Stimulated activated CD8-positive, alpha-beta memory T cell treated with anti-CD3 and anti-CD28 coated beads, Interleukin-7, amount 100 ng/mL, for 1 hour (primary cell): Measurements from ENCODE around the gene ALDH5A1.
"Not testable (repeated sequence)": the region's sequence is repeated elsewhere in the genome, so short reads cannot be mapped to it uniquely, and the experiment has no call there.

Experiments
- DNase-seq, 2 donors: peaks; one replicate each; pipeline ENCODE4 v3.0.0-alpha.2; 2020; ENCODE audit warnings: low read depth in 2 of 2

The ALDH5A1 gene

DNA sequence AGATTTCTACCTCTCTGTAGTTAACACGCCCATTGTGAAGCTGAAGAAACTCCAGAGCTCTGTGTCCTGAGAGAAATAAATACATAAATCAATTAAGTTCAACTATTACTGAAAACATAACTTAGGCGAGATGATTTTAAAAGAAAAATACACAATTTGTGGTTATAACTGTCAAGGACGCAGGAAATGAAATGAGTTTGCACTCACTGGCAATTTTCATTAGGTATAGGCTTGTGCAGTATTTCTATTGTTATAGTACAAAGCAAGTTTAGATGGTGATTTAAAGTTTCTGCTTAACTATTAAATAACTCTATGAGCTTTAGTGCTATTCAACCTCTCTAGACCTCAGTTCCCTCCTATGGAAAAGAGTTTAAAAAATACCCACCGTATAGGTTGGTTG, 8.7 kb upstream of the ALDH5A1 start:
- DNase-seq = no peak

DNA sequence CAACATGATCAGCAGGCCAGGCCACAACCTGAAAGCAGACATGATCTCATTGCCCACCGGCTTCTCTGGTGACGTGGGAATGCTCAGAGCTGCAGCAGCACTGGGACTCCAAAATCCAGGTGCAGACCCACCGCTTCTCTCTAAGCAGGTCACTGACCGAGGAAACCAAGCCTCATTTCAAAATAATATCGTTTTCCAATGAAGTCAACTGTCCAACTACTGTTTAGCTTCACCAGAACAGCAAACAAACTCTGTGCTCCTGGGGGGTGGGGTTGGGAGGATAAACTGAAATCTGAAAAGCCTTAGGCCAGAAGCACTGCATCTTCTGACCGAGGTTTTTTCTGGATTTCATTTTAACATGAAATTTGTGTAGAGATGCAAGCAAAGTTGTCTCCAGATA, 5.3 kb upstream of the ALDH5A1 start, which contains the start of gene GPLD1:
Gene GPLD1, minus strand, starts transcription at position 109 of the 400 bp plus-strand sequence. Its CDS starts 67 bp downstream, at position 42.
- no peak for DNase-seq

DNA sequence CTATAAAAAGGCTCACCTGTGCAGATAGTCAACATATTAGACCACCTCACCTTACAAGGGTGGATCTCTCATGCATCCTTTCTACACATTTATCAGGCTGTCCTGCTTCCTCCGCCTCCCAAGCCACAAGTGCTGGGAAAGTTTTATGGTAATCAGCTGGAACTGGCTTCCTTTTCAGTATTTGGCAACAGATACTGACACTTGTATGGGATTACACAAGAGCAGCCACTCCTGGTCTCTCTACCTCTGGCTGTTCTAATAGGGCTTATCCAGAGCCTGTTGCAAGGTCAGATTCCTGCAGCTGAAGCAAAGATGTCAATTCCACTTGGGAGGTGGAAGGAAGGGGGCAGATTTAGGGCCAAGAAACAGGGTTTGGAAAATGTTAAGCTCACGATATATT, 4.9 kb upstream of the ALDH5A1 start:
- no peak for DNase-seq

DNA sequence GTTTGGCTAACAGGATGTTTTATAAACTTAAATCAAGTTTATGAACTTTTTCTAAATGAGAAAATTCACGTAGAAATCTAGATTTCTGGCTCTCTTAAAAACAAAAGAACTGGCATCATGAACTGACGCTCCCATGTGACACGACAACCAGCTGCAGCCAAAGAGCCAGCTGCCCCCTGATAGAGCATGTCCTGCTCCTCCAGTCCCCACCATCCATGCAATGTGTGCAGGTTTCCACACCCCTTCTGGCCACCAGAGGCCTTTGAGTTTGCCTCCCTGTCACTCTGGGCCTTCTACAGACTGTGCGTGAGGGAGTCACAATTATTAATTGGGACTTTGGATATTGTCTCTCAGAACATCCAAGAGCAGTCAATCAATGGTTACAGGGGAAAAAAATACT, 3.8 kb upstream of the ALDH5A1 start:
- no peak for DNase-seq

DNA sequence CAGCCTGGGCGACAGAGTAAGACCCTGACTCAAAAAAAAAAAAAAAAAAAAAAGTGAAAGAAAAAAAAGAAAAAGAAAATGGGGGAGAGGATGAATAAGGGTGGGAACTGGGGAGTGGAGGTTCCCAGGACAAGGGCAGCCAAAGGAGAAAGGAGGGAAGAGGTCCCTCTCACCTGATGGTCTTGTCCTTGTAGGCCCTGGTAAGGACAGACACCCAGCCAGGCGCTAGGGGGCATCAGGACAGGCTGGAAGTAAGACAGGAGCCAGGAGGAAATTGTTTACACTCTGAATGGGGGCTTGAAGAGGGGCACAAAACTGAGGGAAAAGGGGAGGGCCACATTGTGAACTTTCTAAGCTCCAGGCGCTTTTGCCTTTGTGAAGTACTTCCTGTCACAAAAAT, 2.3 kb upstream of the ALDH5A1 start:
- no peak for DNase-seq

DNA sequence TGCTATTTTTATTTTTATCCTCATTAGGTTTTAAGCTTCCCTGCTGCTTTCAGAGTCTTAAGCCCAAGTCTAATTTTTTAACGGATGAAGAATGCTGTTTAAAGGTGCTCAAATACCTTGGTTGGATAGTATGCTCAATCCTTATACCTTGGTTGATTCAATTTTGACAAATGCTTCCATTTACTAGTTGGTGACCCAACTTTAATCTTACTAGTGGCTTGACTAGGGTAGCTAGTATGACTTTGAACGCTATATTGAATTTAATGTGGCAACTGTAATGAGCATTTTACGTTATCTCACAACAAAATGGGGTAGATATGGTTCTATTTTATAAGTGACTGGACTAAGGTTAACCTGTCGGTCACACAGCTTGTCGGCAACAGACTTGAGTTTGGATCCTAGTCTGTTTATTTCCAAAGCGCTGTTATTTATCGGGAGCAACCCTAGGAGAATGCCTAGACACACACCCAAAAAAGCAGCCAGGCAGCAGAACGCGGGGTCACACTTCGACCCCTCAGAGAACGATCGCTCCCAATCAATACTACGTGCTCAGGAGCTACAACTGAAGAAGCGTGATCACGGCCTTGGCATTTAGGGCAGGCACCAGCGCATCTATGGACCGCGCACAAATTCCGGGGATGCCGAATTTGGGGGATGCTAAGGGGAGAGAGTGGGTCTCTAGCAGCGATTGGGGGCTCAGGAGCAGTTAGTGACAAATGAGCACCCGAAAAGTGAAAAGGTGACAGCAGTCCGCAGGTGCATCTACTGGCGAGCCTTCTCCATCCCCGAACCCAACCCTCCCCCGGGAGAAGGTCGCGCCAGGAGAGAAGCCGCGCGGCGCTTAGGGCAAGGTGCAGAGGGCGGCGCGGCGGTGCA, 586 bp upstream of the ALDH5A1 start:
- DNase-seq = no peak

DNA sequence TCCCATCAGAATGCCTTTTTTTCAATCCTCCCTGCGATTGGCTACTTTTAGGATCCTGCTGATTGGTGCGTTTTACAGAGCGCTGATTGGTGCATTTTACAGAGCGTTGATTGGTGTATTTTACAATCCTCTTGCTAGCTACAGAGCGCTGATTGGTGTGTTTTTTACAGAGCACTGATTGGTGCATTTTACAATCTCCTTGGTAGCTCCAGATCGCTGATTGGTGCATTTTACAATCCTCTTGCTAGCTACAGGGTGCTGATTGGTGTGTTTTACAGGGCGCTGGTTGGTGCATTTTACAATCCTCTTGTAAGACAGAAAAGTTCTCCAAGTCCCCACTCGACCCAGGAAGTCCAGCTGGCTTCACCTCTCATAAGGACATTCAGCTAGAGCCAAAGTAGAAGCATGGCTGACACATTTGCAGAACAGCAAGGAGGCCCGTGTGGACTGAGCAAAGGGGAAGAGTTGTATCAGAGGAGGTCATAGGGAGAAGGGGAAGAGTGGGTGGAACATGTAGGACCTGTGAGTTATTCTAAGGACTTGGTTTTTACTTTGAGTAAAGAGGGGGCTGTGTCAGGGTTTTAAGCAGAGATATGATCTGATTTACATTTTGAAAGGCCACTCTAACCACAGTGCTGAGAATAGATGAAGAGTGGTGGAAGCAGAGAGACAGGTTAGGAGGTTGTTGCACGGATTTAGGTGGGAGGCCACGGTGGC, 2.6 kb downstream of the ALDH5A1 start:
- no peak for DNase-seq

DNA sequence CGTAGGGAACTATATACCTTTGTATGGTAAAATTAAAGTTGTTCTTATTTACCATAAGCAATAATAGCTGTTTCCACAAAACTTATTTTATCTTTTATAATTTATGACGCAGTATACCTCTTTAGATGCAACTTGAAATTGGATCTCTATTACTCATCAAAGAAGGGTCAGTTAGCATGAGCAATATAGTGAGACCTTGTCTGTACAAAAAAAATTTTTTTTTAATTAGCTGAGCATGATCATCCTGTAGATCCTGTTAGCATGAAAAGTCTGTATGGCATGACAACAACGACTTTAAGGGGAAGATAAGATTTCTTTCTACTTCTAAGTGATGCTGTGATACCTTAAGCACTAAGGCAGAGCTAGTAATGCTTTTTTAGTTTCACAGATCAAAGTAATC, 5.9 kb downstream of the ALDH5A1 start:
- DNase-seq = no peak

DNA sequence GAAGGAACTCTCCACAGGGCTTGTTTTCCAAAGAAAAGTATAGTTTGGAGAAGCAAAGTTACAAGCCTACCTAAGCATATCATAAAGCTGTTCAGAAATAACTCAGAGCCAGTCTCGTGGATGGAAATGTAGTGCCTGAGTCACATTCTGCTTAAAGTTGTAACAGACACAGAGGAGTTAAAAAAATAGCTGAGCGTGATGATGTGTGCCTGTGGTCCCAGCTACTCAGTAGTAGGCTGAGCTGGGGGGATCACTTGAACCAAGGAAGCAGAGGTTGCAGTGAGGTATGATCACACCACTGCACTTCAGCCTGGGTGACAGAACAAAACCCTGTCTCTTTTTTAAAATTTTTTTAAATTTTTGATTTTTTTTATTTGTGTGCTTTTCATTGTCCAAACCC, 6.6 kb downstream of the ALDH5A1 start:
- DNase-seq = no peak

DNA sequence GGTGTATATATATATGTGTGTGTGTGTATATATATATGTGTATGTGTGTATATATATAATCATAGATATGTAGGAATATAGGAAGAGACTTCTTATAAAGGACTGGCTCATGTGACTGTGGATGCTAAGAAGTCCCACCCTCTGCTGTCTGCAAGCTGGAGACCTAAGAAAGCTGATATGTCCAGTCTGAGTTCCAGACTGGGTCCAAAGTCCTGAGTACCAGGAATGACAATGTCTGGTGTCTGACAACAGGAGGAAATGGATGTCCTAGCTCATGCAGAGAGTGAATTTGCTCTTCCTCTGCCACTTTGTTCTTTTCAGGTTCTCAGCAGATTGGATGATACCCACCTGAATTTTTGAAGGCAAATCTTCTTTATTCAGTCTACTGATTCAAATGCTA, 7.1 kb downstream of the ALDH5A1 start:
- no peak for DNase-seq

DNA sequence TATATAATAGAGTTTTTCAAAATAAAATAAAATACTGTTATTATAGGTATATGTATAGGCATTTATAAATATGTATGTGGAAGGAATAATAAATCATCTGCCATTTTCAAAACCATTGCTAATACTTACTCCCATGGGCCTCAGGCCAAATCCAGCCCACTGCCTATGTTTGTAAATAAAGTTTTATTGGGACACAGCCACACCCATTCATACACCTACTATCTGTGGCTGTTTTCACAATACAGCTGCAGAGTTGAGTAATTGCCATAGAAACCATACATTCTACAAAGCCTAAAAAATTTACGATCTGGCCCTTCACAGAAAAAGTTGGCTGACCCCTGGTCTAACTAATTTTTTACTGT, 9.5 kb downstream of the ALDH5A1 start:
- DNase-seq = no peak

DNA sequence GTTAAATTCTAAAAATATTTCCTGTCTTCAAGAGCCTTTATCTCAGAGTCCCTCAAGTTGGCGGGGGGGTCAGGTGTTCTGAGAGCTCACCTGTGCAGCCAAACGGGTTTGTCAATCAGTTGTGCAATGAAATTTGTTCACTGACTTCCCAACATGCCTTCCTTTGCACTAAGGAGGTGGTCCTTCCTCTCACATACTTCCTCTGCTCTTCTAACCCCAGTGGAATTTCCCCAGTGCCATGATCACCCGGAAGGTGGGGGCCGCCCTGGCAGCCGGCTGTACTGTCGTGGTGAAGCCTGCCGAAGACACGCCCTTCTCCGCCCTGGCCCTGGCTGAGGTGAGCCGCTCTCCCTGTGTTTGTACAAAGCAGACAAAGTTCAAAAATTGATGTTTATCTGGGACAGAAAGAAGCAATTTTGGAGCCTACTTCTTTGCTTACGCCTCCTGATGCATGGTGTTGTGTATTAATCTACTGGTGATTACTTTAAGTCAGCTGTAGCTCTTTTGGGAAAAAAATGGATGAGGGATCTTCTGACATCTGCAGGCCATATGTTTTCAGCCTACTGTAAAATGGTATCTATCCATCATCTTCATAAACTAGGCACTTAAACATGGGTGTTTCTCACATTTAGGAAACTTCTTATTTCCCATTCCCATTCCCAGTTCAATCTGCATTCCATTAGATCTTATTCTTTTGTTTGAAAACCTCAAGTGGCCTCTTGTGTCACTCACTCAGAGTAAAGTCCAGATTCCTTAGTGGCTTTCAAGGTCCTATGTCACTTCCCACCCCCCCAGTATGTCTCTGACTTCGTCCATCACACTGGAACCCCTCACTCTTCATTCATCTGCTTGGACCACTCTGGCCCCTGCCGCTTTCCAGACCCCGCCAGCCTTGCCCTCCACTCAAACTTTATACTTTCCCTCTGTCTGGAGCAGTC, 10.1 kb downstream of the ALDH5A1 start:
- no peak for DNase-seq

DNA sequence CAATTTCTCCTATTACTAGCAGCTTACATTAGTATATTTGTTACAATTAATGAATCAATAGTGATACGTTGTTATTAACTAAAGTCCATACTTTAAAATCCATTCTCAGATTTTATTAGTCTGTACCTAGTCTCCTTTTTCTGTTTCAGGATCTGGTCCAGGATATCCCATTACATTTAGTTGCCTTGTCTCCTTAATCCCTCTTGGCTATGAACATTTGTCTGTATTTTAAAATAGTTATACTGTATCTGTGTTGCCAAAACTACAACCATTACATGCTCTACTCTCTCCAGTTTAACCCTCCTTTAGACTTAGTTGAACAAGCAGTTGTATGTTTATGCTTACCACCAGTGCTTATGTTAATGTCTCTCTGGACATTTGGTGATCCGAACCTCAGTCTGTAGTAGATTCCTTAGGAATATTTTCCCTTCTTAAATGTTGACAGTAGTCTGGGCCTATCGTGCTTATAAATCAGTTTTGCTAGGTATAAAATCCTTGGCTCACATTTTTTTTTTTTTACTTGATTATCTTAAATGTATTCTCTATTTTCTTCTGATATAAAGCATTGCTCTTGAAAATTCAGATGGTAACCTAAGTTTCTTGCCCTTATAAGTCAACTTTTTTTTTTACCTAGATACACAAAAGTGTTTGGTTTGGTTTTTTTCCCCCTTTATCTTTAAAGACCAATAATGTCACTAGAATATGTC, 12.2 kb downstream of the ALDH5A1 start:
- no peak for DNase-seq

DNA sequence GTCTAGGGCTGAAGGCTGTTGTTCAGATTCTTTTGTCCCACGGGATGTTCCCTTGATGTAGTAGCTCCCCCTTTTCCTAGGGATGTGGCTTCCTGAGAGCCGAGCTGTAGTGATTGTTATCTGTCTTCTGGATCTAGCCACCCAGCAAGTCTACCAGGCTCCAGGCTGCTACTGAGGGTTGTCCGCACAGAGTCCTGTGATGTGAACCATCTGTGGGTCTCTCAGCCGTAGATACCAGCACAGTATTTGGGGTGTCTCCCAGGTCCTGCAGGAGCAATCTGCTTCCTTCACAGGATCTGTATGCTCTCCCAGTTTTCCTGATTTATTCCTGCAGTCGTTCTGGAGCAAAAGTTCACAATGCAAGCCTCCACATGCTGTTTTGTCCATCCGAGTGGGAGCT, 17.2 kb downstream of the ALDH5A1 start:
- DNase-seq = not testable (repeated sequence)

DNA sequence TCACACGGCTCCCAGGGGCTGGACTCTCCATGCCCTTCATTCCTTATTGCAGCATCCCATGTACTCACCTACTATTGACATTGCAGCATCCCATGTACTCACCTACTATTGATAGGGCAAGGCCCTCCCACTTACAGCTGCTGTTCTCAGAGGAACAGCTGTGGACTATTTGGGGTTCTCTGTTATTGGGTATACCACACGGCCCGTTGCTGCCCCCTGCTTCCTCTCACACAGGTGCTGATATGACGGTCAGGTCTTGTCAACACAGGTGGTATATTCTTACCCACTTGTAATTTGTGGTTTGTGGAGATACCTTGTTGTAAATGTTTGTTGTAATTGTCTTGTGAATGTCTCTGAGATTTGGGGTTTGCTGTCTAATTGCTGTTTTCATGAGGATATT, 18.8 kb downstream of the ALDH5A1 start:
- DNase-seq = no peak

DNA sequence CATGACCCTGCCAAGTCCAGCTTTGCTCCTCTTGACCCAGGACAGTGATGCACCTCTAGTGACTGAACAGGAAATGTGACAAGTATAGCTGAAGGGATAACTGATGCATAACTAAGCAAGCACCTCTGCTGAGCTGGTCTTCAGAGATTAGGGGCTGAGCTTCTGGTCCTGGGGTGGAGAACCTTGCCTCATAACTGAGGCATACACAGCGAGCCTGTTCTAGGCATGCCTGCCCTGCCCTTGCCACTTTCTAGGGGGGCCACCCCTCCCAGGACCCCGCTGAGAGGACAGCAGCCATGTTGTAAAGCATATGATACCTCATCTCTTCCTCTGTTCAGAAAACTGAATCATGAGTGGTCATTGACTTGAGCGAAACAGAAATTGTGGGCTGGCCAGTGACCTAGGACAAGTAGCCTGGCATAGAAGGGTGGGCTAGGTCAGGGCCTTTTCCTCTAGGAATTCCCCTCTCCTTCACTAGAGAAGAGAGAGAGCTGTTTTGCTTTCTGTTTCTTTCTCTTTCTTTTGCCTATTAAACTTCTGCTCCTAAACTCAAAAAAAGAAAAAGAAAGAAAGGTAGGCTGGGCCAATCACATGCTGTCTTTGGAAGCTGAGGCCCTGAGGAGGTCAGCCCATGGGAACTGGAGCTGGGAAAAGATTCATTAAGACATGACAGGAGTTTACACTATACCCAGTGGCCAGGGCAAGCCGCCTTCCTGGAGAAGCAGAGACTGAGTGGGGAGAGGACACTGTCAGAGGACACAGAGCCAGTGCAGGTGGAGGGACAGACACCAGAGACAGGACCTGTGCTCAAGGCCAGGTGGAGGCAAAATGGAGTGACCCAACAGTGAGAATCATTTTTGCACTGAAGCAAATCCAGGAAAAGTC, 23.1 kb downstream of the ALDH5A1 start:
- DNase-seq = no peak

DNA sequence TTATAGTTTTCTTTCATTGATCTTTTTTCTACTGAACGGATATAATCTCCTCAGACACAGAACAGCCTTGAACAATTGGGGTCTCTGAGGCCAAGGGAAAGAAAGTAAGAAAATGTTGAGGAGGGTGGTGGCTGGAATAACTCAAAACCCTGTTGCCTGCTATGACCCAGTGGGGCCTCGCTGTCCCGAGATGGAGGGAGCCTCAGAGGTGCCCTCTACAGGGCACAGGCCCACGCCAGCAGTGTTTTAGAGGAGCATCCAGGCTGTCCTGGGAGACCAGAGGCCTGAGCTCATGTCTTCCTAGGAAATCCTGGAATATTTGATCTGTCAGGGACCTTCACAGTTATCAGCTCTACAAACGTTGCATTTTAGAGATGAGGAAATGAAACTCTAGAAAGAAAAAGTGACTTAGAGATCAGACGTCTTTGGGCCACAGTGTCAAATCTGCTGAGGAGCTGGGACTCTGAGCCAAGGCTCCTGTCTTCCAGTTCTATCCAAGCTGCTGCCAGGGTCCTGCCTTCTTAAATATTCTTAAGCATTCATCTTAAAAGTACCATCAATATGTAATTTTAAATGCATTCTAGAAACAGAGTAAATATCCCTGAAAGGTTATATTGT, 26.3 kb downstream of the ALDH5A1 start:
- peak in 1 of 2 donors; percentile 5 for DNase-seq

DNA sequence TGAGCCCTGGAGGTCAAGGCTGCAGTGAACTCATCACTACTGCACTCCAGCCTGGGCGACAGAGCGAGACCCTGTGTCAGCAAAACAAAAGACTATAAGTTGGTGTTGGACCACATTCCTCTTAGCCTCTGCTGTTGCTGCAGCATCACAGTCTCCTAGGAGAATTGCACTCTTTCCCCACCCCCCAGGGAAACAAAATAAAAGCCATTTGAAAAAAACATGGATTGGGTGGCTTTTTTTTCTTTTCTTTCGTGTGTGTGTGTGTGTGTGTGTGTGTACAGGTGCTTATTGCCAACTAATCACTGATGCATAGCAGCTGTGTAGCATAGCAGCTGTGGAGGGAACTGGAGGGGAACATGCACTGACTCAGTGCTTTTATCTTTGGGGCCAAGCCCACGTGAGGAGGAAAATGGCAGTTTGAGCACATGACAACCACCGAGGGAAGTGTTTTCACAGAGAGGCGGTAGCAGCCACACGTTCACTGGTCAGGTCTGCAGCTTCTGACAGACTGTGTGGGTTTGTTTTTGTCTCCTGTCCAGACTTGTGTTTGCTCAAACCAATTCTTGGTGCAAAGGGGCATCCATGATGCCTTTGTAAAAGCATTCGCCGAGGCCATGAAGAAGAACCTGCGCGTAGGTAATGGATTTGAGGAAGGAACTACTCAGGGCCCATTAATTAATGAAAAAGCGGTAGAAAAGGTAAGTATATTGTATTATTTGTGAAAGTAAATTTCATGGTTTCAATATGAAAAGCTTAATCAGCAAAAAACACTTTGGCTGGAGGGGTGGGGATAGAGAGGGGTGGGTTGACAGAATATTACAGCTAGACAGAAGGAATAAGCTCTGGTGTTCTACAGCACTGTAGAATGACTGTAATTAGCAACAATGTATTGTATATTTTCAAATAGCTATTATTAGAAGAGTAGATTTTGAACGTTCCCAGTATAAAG, 27.7 kb downstream of the ALDH5A1 start:
- DNase-seq = no peak

DNA sequence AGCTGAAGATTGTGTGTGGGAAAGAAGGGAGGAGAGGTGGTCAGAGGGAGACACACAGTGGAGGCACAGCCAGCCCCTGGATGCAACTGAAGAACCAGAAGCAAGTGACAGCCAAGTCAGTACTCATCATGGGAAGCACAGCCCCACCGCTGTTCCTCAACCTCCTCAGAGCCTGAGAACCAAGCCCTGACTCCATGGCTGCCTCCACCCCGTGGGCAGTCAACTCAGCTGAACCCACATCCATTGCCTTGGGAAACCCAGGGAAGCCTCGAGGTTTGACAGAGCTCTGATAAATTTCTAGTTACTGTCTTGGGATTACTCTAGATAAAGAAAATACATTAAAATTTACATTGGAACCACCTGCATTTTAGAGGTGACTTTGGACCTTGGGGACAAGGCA, 29.6 kb downstream of the ALDH5A1 start:
- DNase-seq = no peak
